HepG2 (cell line): Measurements from ENCODE around the gene PIM3. TPM values are rescaled to one million over a fixed set of nuclear protein-coding genes. Genes with fewer than 3 reads are reported as not detected.

Experiments used
- ASH2L ChIP-seq: fragments of 300-600, 200-600 bp; sonication (generic); IDR thresholded peaks from 2 replicates; pipeline ENCODE4 v1.7.0; 2017; ENCODE audit warnings: low read depth, mild to moderate bottlenecking, moderate library complexity, mixed read lengths, low read length; ENCODE audit not compliant: insufficient read length
- CREB3 ChIP-seq: sonication (generic); formaldehyde crosslinking; IDR thresholded peaks from 2 replicates; pipeline ENCODE4 v1.5.0; 2020; ENCODE audit warnings: missing genetic modification reagents
- EP300 ChIP-seq, 3 experiments: sonication (generic) in 1 of 3; formaldehyde crosslinking in 1 of 3; IDR thresholded peaks; 2 replicates each; pipeline versions ENCODE4 v1.5.1 to v1.6.1; 2011 to 2020; ENCODE audit warnings: low read depth in 2 of 3, low read length in 2 of 3, borderline replicate concordance in 1 of 3, improper control_type of control experiment in 1 of 3, mild to moderate bottlenecking in 1 of 3, missing genetic modification reagents in 1 of 3, moderate library complexity in 1 of 3
- ETV6 ChIP-seq: sonication (generic); formaldehyde crosslinking; conservative IDR thresholded peaks from 2 replicates; pipeline ENCODE4 v1.4.0; 2020; ENCODE audit warnings: missing genetic modification reagents
- FOXO4 ChIP-seq: sonication (generic); formaldehyde crosslinking; conservative IDR thresholded peaks from 2 replicates; pipeline ENCODE4 v1.8.1; 2023; ENCODE audit warnings: missing genetic modification reagents
- HMG20A ChIP-seq: IDR thresholded peaks from 2 replicates; pipeline ENCODE4 v1.6.1; 2016; ENCODE audit warnings: borderline replicate concordance
- MXI1 ChIP-seq: IDR thresholded peaks from 3 replicates; pipeline ENCODE4 v1.6.1; 2012; ENCODE audit warnings: low read depth, low read length, inconsistent platforms, borderline replicate concordance
- NCOA1 ChIP-seq: sonication (generic); formaldehyde crosslinking; IDR thresholded peaks from 2 replicates; pipeline ENCODE4 v1.9.0; 2021; ENCODE audit warnings: missing genetic modification reagents
- NPAS2 ChIP-seq: sonication (generic); formaldehyde crosslinking; IDR thresholded peaks from 2 replicates; pipeline ENCODE4 v1.8.0; 2022; ENCODE audit warnings: mild to moderate bottlenecking, missing genetic modification reagents, borderline replicate concordance
- NR2F2 ChIP-seq: IDR thresholded peaks from 2 replicates; pipeline ENCODE4 v1.6.1; 2012; ENCODE audit warnings: low read depth, inconsistent platforms, borderline replicate concordance
- SAFB2 ChIP-seq: sonication (generic); formaldehyde crosslinking; IDR thresholded peaks from 2 replicates; pipeline ENCODE4 v1.5.1; 2020; ENCODE audit warnings: missing genetic modification reagents, low read depth, mild to moderate bottlenecking, borderline replicate concordance
- SAP130 ChIP-seq: IDR thresholded peaks from 2 replicates; pipeline ENCODE4 v1.6.1; 2016; ENCODE audit warnings: low read depth
- SIN3B ChIP-seq: fragments of 150-350 bp; IDR thresholded peaks from 2 replicates; pipeline ENCODE4 v1.6.1; 2014; ENCODE audit warnings: low read length
- THAP8 ChIP-seq: sonication (generic); formaldehyde crosslinking; IDR thresholded peaks from 2 replicates; pipeline ENCODE4 v1.5.1; 2020; ENCODE audit warnings: missing genetic modification reagents, mild to moderate bottlenecking, borderline replicate concordance
- YEATS4 ChIP-seq: sonication (generic); formaldehyde crosslinking; IDR thresholded peaks from 2 replicates; pipeline ENCODE4 v1.4.0; 2020; ENCODE audit warnings: missing genetic modification reagents, borderline replicate concordance
- ZBTB26 ChIP-seq: IDR thresholded peaks from 2 replicates; pipeline ENCODE4 v1.6.1; 2016; ENCODE audit warnings: missing compliant biosample characterization, missing genetic modification reagents, borderline replicate concordance
- ZNF18 ChIP-seq: sonication (generic); formaldehyde crosslinking; IDR thresholded peaks from 2 replicates; pipeline ENCODE4 v1.8.0; 2022; ENCODE audit warnings: mild to moderate bottlenecking, missing genetic modification reagents; ENCODE audit not compliant: insufficient replicate concordance
- ZNF33A ChIP-seq: sonication (generic); formaldehyde crosslinking; IDR thresholded peaks from 2 replicates; pipeline ENCODE4 v1.5.1; 2020; ENCODE audit warnings: missing genetic modification reagents, mild to moderate bottlenecking, moderate library complexity, borderline replicate concordance
- ZNF441 ChIP-seq: sonication (generic); formaldehyde crosslinking; IDR thresholded peaks from 2 replicates; pipeline ENCODE4 v1.7.0; 2021; ENCODE audit warnings: missing genetic modification reagents, borderline replicate concordance
- ZNF446 ChIP-seq: sonication (generic); formaldehyde crosslinking; IDR thresholded peaks from 2 replicates; pipeline ENCODE4 v1.5.0; 2020; ENCODE audit warnings: mild to moderate bottlenecking, missing genetic modification reagents
- ZNF530 ChIP-seq: sonication (generic); formaldehyde crosslinking; IDR thresholded peaks from 2 replicates; pipeline ENCODE4 v1.5.0; 2020; ENCODE audit warnings: low read depth, mild to moderate bottlenecking, missing genetic modification reagents
- ZNF790 ChIP-seq: sonication (generic); formaldehyde crosslinking; IDR thresholded peaks from 2 replicates; pipeline ENCODE4 v1.8.0; 2022; ENCODE audit warnings: missing genetic modification reagents, mild to moderate bottlenecking, borderline replicate concordance
- ZSCAN12 ChIP-seq: sonication (generic); formaldehyde crosslinking; IDR thresholded peaks from 2 replicates; pipeline ENCODE4 v1.9.0; 2021; ENCODE audit warnings: mild to moderate bottlenecking, missing genetic modification reagents
- polyA plus RNA-seq, 8 experiments: library from polyadenylated mRNA; depleted of rRNA in 3 of 8; stranded (reverse) in 7 of 8; unstranded in 1 of 8; fragments of >200 nt; fragmentation: Illumina TruSeq in 4 of 8; extraction: Trizol in 4 of 8; gene quantifications; 2 replicates each; pipeline versions ENCODE4 v1.2.1 to v1.2.3, GENCODE V29; 2011 to 2016; ENCODE audit warnings: low read depth in 4 of 8, missing spikeins in 1 of 8, mixed read lengths in 1 of 8; ENCODE audit not compliant: insufficient read depth in 1 of 8
- total RNA-seq, 5 experiments: library from RNA; depleted of rRNA; stranded (reverse); fragments of >200 nt; fragmentation: Illumina TruSeq; extraction: Trizol; gene quantifications; 2 replicates each; pipeline ENCODE4 v1.2.3, GENCODE V29; 2016; ENCODE audit warnings: low read depth in 1 of 5

Gene PIM3
- total and polyA plus RNA-seq, 2 of the 13 experiments (the other 11 are each of a cell fraction or from before 2014, with no cell fraction given), result 21.6 to 31.2 TPM

- TF ChIP-seq ZBTB26 (CRISPR knock-in tag) (no peak), ZNF446 (CRISPR knock-in tag) (no peak), ASH2L (no peak), NCOA1 (CRISPR knock-in tag) (no peak), ZNF441 (no peak), SAFB2 (CRISPR knock-in tag) (no peak), YEATS4 (CRISPR knock-in tag) (no peak), ZNF18 (CRISPR knock-in tag) (no peak), MXI1 (no peak), ZSCAN12 (CRISPR knock-in tag) (no peak), CREB3 (CRISPR knock-in tag) (no peak), ZNF33A (CRISPR knock-in tag) (no peak), NR2F2 (peak; percentile 82; the same call in 1 of the 2 replicates), SIN3B (no peak), ZNF790 (no peak), EP300 (IDR thresholded peaks at IDR 0.05; ENCODE audit: low read depth in 2 of 2, low read length in 2 of 2) (no peak), EP300 (CRISPR knock-in tag; IDR thresholded peaks at IDR 0.05; ENCODE audit: borderline replicate concordance) (no peak), NPAS2 (CRISPR knock-in tag) (no peak), ETV6 (CRISPR knock-in tag) (no peak), HMG20A (CRISPR knock-in tag) (no peak), SAP130 (CRISPR knock-in tag) (peak; percentile 21; the same call in 1 of the 2 replicates), ZNF530 (CRISPR knock-in tag) (no peak), THAP8 (no peak), FOXO4 (CRISPR knock-in tag) (no peak)
These were observed 4.8 kb upstream of the PIM3 start (continued) for GRCh38 chr22:49955581-49956417.
